Trophoblast cell (in vitro differentiated cells and primary cell): ENCODE results near the gene ZFR2.

Source experiments
- DNase-seq, 2 donors: peaks; one replicate each; pipeline ENCODE4 v3.0.0-alpha.2; 2016
- H2AFZ ChIP-seq: 2 replicates; pipeline ENCODE4 v1.6.1; 2013; ENCODE audit warnings: low read length, moderate library complexity, mild to moderate bottlenecking; ENCODE audit not compliant: insufficient read depth, poor library complexity
- H2AK5ac ChIP-seq: 2 replicates; pipeline ENCODE4 v1.6.1; 2013; ENCODE audit warnings: mild to moderate bottlenecking, low read length
- H2BK120ac ChIP-seq: 2 replicates; pipeline ENCODE4 v1.6.1; 2013; ENCODE audit warnings: low read length, mild to moderate bottlenecking, moderate library complexity; ENCODE audit not compliant: insufficient read depth, poor library complexity
- H2BK12ac ChIP-seq: 2 replicates; pipeline ENCODE4 v1.6.1; 2013; ENCODE audit warnings: mild to moderate bottlenecking, low read length, moderate library complexity
- H2BK5ac ChIP-seq: 2 replicates; pipeline ENCODE4 v1.6.1; 2013; ENCODE audit warnings: low read length, low read depth, moderate library complexity, mild to moderate bottlenecking; ENCODE audit not compliant: poor library complexity
- H3K14ac ChIP-seq: 2 replicates; pipeline ENCODE4 v1.6.1; 2013; ENCODE audit warnings: mild to moderate bottlenecking, low read length
- H3K18ac ChIP-seq: 2 replicates; pipeline ENCODE4 v1.6.1; 2013; ENCODE audit warnings: mild to moderate bottlenecking, low read length
- H3K23ac ChIP-seq: 2 replicates; pipeline ENCODE4 v1.6.1; 2013; ENCODE audit warnings: low read length
- H3K27ac ChIP-seq: 2 replicates; pipeline ENCODE4 v1.5.1; 2013; ENCODE audit warnings: low read depth, mild to moderate bottlenecking, inconsistent platforms, low read length, moderate library complexity
- H3K27me3 ChIP-seq: 2 replicates; pipeline ENCODE4 v1.6.1; 2013; ENCODE audit warnings: inconsistent platforms, mild to moderate bottlenecking, low read length, moderate library complexity; ENCODE audit not compliant: insufficient read depth
- H3K36me3 ChIP-seq, 2 experiments: 1 replicate in 1 of 2; 2 replicates in 1 of 2; pipeline ENCODE4 v1.6.1; 2013; ENCODE audit warnings: low read length in 2 of 2, mild to moderate bottlenecking in 2 of 2, moderate library complexity in 1 of 2; ENCODE audit not compliant: insufficient read depth in 2 of 2, control insufficient read depth in 1 of 2
- H3K4ac ChIP-seq: 2 replicates; pipeline ENCODE4 v1.6.1; 2013; ENCODE audit warnings: low read depth, mild to moderate bottlenecking, low read length, moderate library complexity
- H3K4me1 ChIP-seq, 2 experiments: 1 replicate in 1 of 2; 2 replicates in 1 of 2; pipeline ENCODE4 v1.6.1; 2013; ENCODE audit warnings: low read length in 2 of 2, mild to moderate bottlenecking in 2 of 2, moderate library complexity in 1 of 2; ENCODE audit not compliant: insufficient read depth in 2 of 2, control insufficient read depth in 1 of 2
- H3K4me2 ChIP-seq: 2 replicates; pipeline ENCODE4 v1.6.1; 2013; ENCODE audit warnings: inconsistent platforms, mild to moderate bottlenecking, low read length, moderate library complexity
- H3K4me3 ChIP-seq: 2 replicates; pipeline ENCODE4 v1.5.1; 2013; ENCODE audit warnings: mild to moderate bottlenecking, low read depth, low read length, inconsistent platforms
- H3K79me1 ChIP-seq: one replicate; pipeline ENCODE4 v1.6.1; 2013; ENCODE audit warnings: low read length
- H3K79me2 ChIP-seq: 2 replicates; pipeline ENCODE4 v1.6.1; 2013; ENCODE audit warnings: low read length, mild to moderate bottlenecking; ENCODE audit not compliant: control insufficient read depth, insufficient read depth, poor library complexity
- H3K9ac ChIP-seq: 2 replicates; pipeline ENCODE4 v1.6.1; 2013; ENCODE audit warnings: mild to moderate bottlenecking, low read length
- H3K9me3 ChIP-seq: 2 replicates; pipeline ENCODE4 v1.6.1; 2013; ENCODE audit warnings: low read depth, mild to moderate bottlenecking, control low read depth, inconsistent platforms, low read length; ENCODE audit not compliant: insufficient read depth
- H4K12ac ChIP-seq: 2 replicates; pipeline ENCODE4 v1.6.1; 2013; ENCODE audit warnings: low read depth, mild to moderate bottlenecking, low read length, moderate library complexity
- H4K8ac ChIP-seq: 2 replicates; pipeline ENCODE4 v1.6.1; 2013; ENCODE audit warnings: low read depth, mild to moderate bottlenecking, low read length, moderate library complexity
- H4K91ac ChIP-seq: one replicate; pipeline ENCODE4 v1.6.1; 2013; ENCODE audit warnings: low read depth, mild to moderate bottlenecking, low read length, moderate library complexity
- WGBS: extraction: QIAGEN DNeasy Blood & Tissue Kit; methylation state at CpG from one replicate; pipeline ENCODE4 v1.1.7; 2013; ENCODE audit warnings: missing lambda C conversion rate; ENCODE audit not compliant: insufficient read length, insufficient coverage; ENCODE audit errors: extremely low coverage; 5-methylcytosine and 5-hydroxymethylcytosine counted together

The ZFR2 gene

GRCh38 chr19:3852614-3853254 is 16.1 kb downstream of the ZFR2 start:
- H4K91ac ChIP-seq: no peak overlapping the region

GRCh38 chr19:3852177-3852511 is 16.7 kb downstream of the ZFR2 start:
- no peak overlapping the region for H3K4ac ChIP-seq
- H3K18ac ChIP-seq: no peak overlapping the region
- no peak overlapping the region for H3K23ac ChIP-seq
- H3K27me3 ChIP-seq: no peaks in the 10 kb centered on the region
- no peak overlapping the region for H3K27ac ChIP-seq
- H3K79me2 ChIP-seq: no peaks in the 10 kb centered on the region
- no peak overlapping the region for H2BK5ac ChIP-seq
- peak overlapping the region; percentile 25 for H3K4me3 ChIP-seq
- H2AFZ ChIP-seq: no peak overlapping the region
- H3K4me1 ChIP-seq: no peaks in the 10 kb centered on the region
- WGBS: no CpG with 5 or more reads among the region's 1 CpG
- no peaks in the 10 kb centered on the region for H3K79me1 ChIP-seq
- H3K36me3 ChIP-seq: no peaks in the 10 kb centered on the region
- no peak for DNase-seq
- no peak overlapping the region for H4K12ac ChIP-seq
- H2AK5ac ChIP-seq: no peak overlapping the region
- H3K14ac ChIP-seq: no peak overlapping the region
- H3K9me3 ChIP-seq: peaks cover 18% of the 10 kb centered on the region
- no peak overlapping the region for H3K4me2 ChIP-seq
- H4K91ac ChIP-seq: no peak overlapping the region
- no peak overlapping the region for H2BK12ac ChIP-seq
- H4K8ac ChIP-seq: no peak overlapping the region
- H3K9ac ChIP-seq: peak overlapping the region; percentile 27
- H2BK120ac ChIP-seq: no peak overlapping the region

More at GRCh38 chr19:3852614-3853254, 16.1 kb downstream of the ZFR2 start:
- H3K79me2 ChIP-seq: no peaks in the 10 kb centered on the region
- no peak overlapping the region for H4K8ac ChIP-seq
- no peak overlapping the region for H2BK12ac ChIP-seq
- no peaks in the 10 kb centered on the region for H3K4me1 ChIP-seq
- H3K9me3 ChIP-seq: peaks cover 18% of the 10 kb centered on the region
- H2AK5ac ChIP-seq: no peak overlapping the region
- no peak overlapping the region for H4K12ac ChIP-seq
- H3K4me2 ChIP-seq: no peak overlapping the region
- no peaks in the 10 kb centered on the region for H3K79me1 ChIP-seq
- no peaks in the 10 kb centered on the region for H3K27me3 ChIP-seq
- H3K14ac ChIP-seq: no peak overlapping the region
- H3K4me3 ChIP-seq: peak overlapping the region; percentile 25
- H2AFZ ChIP-seq: no peak overlapping the region
- no peak overlapping the region for H3K23ac ChIP-seq
- no peak overlapping the region for H3K4ac ChIP-seq
- no peak overlapping the region for H3K27ac ChIP-seq
- WGBS: no CpG with 5 or more reads among the region's 4 CpGs
- H2BK120ac ChIP-seq: no peak overlapping the region
- H3K18ac ChIP-seq: no peak overlapping the region
- no peak overlapping the region for H3K9ac ChIP-seq
- no peaks in the 10 kb centered on the region for H3K36me3 ChIP-seq
- peak in 1 of 2 donors; percentile 51 for DNase-seq
- no peak overlapping the region for H2BK5ac ChIP-seq

GRCh38 chr19:3851254-3852176 is 17.3 kb downstream of the ZFR2 start:
- Histone ChIP-seq H3K18ac (no peak overlapping the region), H2BK5ac (no peak overlapping the region), H3K79me1 (no peaks in the 10 kb centered on the region), H3K36me3 (no peaks in the 10 kb centered on the region), H3K4ac (no peak overlapping the region), H3K27ac (no peak overlapping the region), H4K12ac (no peak overlapping the region), H3K27me3 (no peaks in the 10 kb centered on the region), H2AFZ (no peak overlapping the region), H2AK5ac (no peak overlapping the region), H4K91ac (no peak overlapping the region), H3K9ac (no peak overlapping the region), H3K4me1 (no peaks in the 10 kb centered on the region), H2BK12ac (no peak overlapping the region), H3K23ac (no peak overlapping the region), H3K79me2 (no peaks in the 10 kb centered on the region), H2BK120ac (no peak overlapping the region), H4K8ac (no peak overlapping the region), H3K9me3 (peaks cover 18% of the 10 kb centered on the region), H3K4me3 (no peak overlapping the region), H3K14ac (no peak overlapping the region), H3K4me2 (no peak overlapping the region)
- no CpG with 5 or more reads among the region's 11 CpGs for WGBS
- DNase-seq: no peak

- H4K91ac ChIP-seq: no peak overlapping the region
- no peak overlapping the region for H4K12ac ChIP-seq
- no peaks in the 10 kb centered on the region for H3K79me1 ChIP-seq
- H3K9ac ChIP-seq: no peak overlapping the region
- no peak overlapping the region for H4K8ac ChIP-seq
- no peaks in the 10 kb centered on the region for H3K79me2 ChIP-seq
- H3K4ac ChIP-seq: no peak overlapping the region
- no peak overlapping the region for H3K18ac ChIP-seq
- no peak for DNase-seq
- no CpG with 5 or more reads among the region's 6 CpGs for WGBS
- no peak overlapping the region for H3K14ac ChIP-seq
- H3K27me3 ChIP-seq: no peaks in the 10 kb centered on the region
- no peak overlapping the region for H3K27ac ChIP-seq
- H2AFZ ChIP-seq: no peak overlapping the region
- H2BK5ac ChIP-seq: no peak overlapping the region
- H3K4me2 ChIP-seq: no peak overlapping the region
- H3K9me3 ChIP-seq: peaks cover 18% of the 10 kb centered on the region
- H2BK120ac ChIP-seq: no peak overlapping the region
- H3K23ac ChIP-seq: no peak overlapping the region
- no peak overlapping the region for H3K4me3 ChIP-seq
- H3K36me3 ChIP-seq: no peaks in the 10 kb centered on the region
- no peak overlapping the region for H2AK5ac ChIP-seq
- H3K4me1 ChIP-seq: no peaks in the 10 kb centered on the region
- H2BK12ac ChIP-seq: no peak overlapping the region
Observed at GRCh38 chr19:3850320-3850972, 18.4 kb downstream of the ZFR2 start.
